Transverse colon (tissue), 4 donors: ENCODE results near the gene GALNT9. TPM values are rescaled to one million over a fixed set of nuclear protein-coding genes. Genes with fewer than 3 reads are reported as not detected.

Source experiments
- DNase-seq: peaks from one replicate; pipeline ENCODE4 v3.0.0-alpha.2; 2019
- H3K27ac ChIP-seq, 4 donors: fragments of 200-600 bp; sonication (generic); 2 replicates each; pipeline ENCODE4 v1.5.1; 2016 to 2018; ENCODE audit warnings: inconsistent platforms in 4 of 4
- H3K27me3 ChIP-seq: fragments of 200-600 bp; sonication (generic); 2 replicates; pipeline ENCODE4 v1.5.1; 2017; ENCODE audit warnings: inconsistent platforms
- H3K36me3 ChIP-seq, 4 donors: fragments of 200-600 bp; sonication (generic); 2 replicates each; pipeline ENCODE4 v1.5.1; 2017 to 2019; ENCODE audit warnings: inconsistent platforms in 4 of 4
- H3K4me1 ChIP-seq, 4 donors: fragments of 200-600 bp; sonication (generic); 2 replicates each; pipeline ENCODE4 v1.5.1; 2017 to 2020; ENCODE audit warnings: inconsistent platforms in 4 of 4
- H3K4me3 ChIP-seq, 4 donors: fragments of 200-600 bp; sonication (generic); 1 replicate in 1 of 4; 2 replicates in 3 of 4; pipeline versions ENCODE4 v1.5.1 to v1.6.1; 2017 to 2019; ENCODE audit warnings: inconsistent platforms in 4 of 4
- H3K9me3 ChIP-seq, 2 donors: fragments of 200-600 bp; sonication (generic); 2 replicates each; pipeline ENCODE4 v1.5.1; 2017 to 2019; ENCODE audit warnings: inconsistent platforms in 2 of 2
- EP300 ChIP-seq: sonication (generic); formaldehyde crosslinking; IDR thresholded peaks from one replicate; pipeline ENCODE4 v1.6.1; 2017; ENCODE audit warnings: antibody characterized with exemption, low read depth
- POLR2A ChIP-seq: fragments of 450-650 bp; IDR thresholded peaks from one replicate; pipeline ENCODE4 v1.6.1; 2016; ENCODE audit warnings: antibody characterized with exemption, mild to moderate bottlenecking, moderate library complexity
- POLR2AphosphoS5 ChIP-seq, 3 donors: sonication (generic); formaldehyde crosslinking; IDR thresholded peaks; one replicate each; pipeline ENCODE4 v1.6.1; 2016; ENCODE audit warnings: antibody characterized with exemption in 3 of 3
- WGBS, 2 donors: methylation state at CpG; one replicate each; pipeline ENCODE4 v1.1.5; 2018; ENCODE audit warnings: low coverage in 1 of 2; 5-methylcytosine and 5-hydroxymethylcytosine counted together
- in situ Hi-C, 4 donors: fragments of 200-750 bp; cut with MboI; loops; one replicate each; pipeline versions ENCODE4 v1.15.0 to v1.15.1; 2017; ENCODE audit warnings: low sequenced_read_pairs in 3 of 4, low pct_ligation_motif_present in 1 of 4, low pct_unique_long_range_greater_than_20kb in 1 of 4
- intact Hi-C: fragments of 100-400 bp; cut with DNase I; formaldehyde crosslinking; loops from one replicate; pipeline ENCODE4 v1.15.1; 2023; ENCODE audit warnings: low total_unique reads
- total RNA-seq, 4 donors: library from RNA; depleted of rRNA; stranded (reverse); fragments of >200 nt; gene quantifications; one replicate each; pipeline ENCODE4 v1.1.0, GENCODE V29; 2016
- TF ChIP-seq, protein P1 (sequence below), 5 experiments: fragments of 200-600 bp in 3 of 5; fragments of 450-650 bp in 2 of 5; sonication (generic) in 3 of 5; IDR thresholded peaks; 1 replicate in 2 of 5; 2 replicates in 3 of 5; pipeline ENCODE4 v1.5.1; 2016 to 2017; ENCODE audit warnings: antibody characterized with exemption in 5 of 5, inconsistent platforms in 3 of 5, mild to moderate bottlenecking in 2 of 5, moderate library complexity in 1 of 5

Gene GALNT9
- total RNA-seq, 4 donors from 2014 or later = 0.82 to 4.5 TPM; not detected in 2

DNA sequence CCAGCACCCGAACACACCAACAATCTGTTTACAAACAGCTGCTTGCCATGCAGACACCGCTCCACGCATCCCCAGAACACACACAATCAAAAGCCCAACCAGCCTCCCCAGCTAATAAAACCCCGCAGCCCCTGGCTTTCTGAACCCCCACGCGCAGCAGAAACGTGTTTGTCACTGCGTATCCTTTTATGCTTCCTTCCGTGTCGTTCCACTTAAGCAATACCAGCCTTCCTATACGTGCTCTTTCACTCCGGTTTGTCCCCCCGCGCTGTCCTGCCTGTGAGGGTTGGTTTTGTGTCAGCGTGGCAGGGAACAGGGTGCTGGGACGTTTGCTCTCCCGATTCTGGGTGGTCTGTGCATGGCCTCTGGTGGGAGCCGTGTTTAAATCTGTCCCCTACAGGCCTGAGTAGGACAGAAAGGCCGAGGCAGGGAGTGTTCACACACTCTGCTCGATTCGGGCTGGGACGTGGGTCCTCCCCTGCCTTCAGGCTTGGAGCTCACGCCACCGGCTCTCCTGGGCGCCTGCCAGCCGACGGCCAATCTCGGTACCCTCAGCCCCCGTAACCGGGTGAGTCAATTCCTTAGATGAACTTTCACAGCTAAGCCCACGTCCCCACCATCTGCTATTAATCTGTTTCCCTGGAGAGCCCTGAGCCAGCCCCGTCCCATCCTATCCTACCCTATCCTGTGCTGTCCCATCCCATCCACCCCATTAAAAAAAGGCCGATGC, 125.2 kb downstream of the GALNT9 start:
- Histone ChIP-seq H3K36me3 (no peaks in the 10 kb centered on the region), H3K4me3 (no peak overlapping the region), H3K27me3 (peaks cover 48% of the 10 kb centered on the region), H3K9me3 (no peaks in the 10 kb centered on the region), H3K27ac (no peak overlapping the region), H3K4me1 (peaks cover 0 to 9% (median 4%) of the 10 kb centered on the region in 4 donors)
- in situ Hi-C loops (no loop called here), intact Hi-C loops (loop anchor here (10.0 kb wide), 1 partner anchor 621 kb away; the partner anchor contains the start of gene GOLGA3)
- TF ChIP-seq POLR2AphosphoS5 (IDR thresholded peaks at IDR 0.05) = no peak
- TF ChIP-seq, protein P1, sequence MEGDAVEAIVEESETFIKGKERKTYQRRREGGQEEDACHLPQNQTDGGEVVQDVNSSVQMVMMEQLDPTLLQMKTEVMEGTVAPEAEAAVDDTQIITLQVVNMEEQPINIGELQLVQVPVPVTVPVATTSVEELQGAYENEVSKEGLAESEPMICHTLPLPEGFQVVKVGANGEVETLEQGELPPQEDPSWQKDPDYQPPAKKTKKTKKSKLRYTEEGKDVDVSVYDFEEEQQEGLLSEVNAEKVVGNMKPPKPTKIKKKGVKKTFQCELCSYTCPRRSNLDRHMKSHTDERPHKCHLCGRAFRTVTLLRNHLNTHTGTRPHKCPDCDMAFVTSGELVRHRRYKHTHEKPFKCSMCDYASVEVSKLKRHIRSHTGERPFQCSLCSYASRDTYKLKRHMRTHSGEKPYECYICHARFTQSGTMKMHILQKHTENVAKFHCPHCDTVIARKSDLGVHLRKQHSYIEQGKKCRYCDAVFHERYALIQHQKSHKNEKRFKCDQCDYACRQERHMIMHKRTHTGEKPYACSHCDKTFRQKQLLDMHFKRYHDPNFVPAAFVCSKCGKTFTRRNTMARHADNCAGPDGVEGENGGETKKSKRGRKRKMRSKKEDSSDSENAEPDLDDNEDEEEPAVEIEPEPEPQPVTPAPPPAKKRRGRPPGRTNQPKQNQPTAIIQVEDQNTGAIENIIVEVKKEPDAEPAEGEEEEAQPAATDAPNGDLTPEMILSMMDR (IDR thresholded peaks at IDR 0.05) = no peak
- TF ChIP-seq POLR2A = no peak
- TF ChIP-seq EP300 = no peak
- 0 to 69% methylated on average over 1 to 33 of the region's 33 CpGs for WGBS, 2 donors
- DNase-seq = no peak

DNA sequence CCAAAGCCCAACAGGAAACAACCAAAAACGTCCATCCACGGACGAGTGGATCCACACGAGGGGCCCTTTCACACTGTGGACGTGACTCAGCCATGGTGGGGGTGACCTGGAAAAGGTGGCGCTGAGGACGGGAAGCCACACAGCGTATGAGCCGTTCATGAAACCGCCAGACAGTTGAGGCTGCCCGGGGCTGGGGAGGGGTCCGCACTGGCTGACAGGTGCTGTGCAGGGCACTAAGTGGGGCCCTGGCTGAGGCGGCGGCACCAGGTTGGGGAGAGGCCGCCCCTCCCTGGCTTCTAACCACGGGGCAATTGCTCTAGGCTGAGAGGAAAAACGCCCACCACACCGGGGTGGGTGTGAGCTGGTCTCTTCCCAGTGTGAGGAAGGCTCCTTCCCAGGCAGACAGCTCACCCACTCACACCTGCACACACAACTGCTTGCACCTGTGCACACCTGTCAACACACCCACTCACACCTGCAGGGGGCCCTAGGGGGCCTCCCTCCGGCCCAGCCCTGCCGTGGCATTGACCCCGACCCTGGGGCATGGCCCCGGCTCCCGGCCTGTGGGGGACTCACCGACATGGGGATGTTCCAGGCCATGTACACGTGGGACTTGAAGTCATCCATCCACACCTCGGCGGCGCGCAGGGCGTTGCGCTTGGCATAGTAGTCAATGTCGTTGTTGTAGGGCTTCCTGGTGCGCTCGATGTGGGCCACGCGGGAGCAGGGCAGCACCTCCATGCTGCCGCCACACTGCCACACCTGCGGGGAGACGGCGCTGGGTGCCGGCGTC, 126.3 kb downstream of the GALNT9 start:
- no peaks in the 10 kb centered on the region for H3K9me3 ChIP-seq
- 80 to 85% methylated on average over 13 to 40 of the region's 42 CpGs for WGBS, 2 donors

DNA sequence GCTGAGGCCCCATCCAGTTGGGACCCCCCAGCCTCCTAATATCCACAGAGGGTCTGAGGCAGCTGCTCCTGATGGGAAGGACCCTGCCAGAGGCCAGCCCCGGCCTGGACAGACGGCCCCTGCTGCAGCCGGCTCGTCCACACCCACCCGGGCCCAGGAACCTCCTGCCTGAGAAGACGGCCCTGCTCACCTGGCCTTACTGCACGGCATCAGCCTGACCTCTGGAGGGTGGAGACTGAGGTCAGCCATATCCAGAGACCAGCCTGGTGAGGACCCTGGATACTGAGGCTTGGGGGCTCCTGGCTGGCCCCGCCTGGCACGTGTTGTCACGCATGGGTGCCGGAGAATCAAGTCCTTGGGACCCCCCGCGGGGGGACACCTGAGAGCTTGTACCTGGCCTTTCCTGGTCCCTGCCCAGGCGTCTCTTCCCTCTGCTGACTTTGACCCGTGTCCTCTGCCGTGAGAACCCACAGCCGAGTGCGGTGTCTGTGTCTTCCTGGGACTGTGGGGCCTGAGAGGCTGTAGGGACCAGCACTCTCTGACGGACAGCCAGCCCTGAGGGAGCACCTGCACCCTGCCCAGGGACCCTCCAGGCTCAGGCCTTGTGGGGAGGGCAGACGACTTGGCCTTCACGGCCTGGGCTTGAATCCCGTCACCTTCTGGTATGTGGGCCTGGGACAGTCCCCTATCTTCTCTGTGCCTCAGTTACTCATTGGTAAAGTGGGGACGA, 127.8 kb downstream of the GALNT9 start:
- TF ChIP-seq, protein P1 (IDR thresholded peaks at IDR 0.05) = no peak
- TF ChIP-seq EP300 = no peak
- no peak for TF ChIP-seq POLR2AphosphoS5 (IDR thresholded peaks at IDR 0.05)
- no peak for TF ChIP-seq POLR2A
- in situ Hi-C loops (no loop called here), intact Hi-C loops (loop anchor here (10.0 kb wide), 1 partner anchor 623 kb away; the partner anchor contains the start of gene GOLGA3)
- WGBS, 2 donors = 76% methylated on average over 23 of the region's 23 CpGs; no CpG with 5 or more reads in 1 of the 2 donors
- H3K9me3 ChIP-seq = no peaks in the 10 kb centered on the region
- H3K27me3 ChIP-seq = peaks cover 39% of the 10 kb centered on the region
- H3K4me3 ChIP-seq = no peak overlapping the region
- H3K4me1 ChIP-seq = peaks cover 0 to 9% (median 4%) of the 10 kb centered on the region in 4 donors
- no peak overlapping the region for H3K27ac ChIP-seq
- no peak for DNase-seq
- no peaks in the 10 kb centered on the region for H3K36me3 ChIP-seq

More for the DNA sequence above, 126.3 kb downstream of the GALNT9 start:
- Histone ChIP-seq H3K4me1 (peaks cover 0 to 9% (median 4%) of the 10 kb centered on the region in 4 donors), H3K36me3 (no peaks in the 10 kb centered on the region), H3K27me3 (peaks cover 48% of the 10 kb centered on the region), H3K27ac (no peak overlapping the region), H3K4me3 (no peak overlapping the region)
- in situ Hi-C loops = no loop called here
- intact Hi-C loops = loop anchor here (10.0 kb wide), 1 partner anchor 622 kb away; the partner anchor contains the start of gene GOLGA3
- TF ChIP-seq POLR2A (no peak), POLR2AphosphoS5 (IDR thresholded peaks at IDR 0.05) (no peak), EP300 (no peak)
- TF ChIP-seq, protein P1 (IDR thresholded peaks at IDR 0.05) = no peak
- no peak for DNase-seq
